ENCODE measurements around the gene RRP7A. TPM values are rescaled to one million over a fixed set of nuclear protein-coding genes. Genes with fewer than 3 reads are reported as not detected.

RRP7A gene
- total and polyA plus RNA-seq, 10 of the 15 experiments (the other 5 are each of a cell fraction or from before 2014, with no cell fraction given) = 2.9 to 114 (median 43.8) TPM

DNA sequence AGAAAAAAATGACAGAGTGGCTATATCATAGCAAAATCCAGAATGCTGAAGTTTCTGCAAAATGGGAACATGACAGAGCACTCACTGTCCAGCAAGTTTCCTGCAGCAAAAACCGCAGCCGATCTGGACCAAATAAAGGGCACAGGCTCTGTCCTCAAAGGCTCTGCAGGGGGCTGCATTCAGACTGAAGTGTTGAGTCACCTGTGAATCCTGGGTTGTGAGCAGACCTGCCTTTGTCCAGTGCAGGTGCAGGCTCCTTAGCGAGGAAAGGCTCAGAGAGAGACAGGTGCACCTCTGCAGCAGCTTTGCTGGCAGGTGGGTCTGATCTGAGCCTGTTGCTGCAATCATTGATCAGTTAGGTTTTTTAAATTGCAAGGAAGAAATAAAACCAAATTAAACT is 58.1 kb downstream of the RRP7A start (continued):
- TF ChIP-seq, protein P1, sequence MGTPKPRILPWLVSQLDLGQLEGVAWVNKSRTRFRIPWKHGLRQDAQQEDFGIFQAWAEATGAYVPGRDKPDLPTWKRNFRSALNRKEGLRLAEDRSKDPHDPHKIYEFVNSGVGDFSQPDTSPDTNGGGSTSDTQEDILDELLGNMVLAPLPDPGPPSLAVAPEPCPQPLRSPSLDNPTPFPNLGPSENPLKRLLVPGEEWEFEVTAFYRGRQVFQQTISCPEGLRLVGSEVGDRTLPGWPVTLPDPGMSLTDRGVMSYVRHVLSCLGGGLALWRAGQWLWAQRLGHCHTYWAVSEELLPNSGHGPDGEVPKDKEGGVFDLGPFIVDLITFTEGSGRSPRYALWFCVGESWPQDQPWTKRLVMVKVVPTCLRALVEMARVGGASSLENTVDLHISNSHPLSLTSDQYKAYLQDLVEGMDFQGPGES (IDR thresholded peaks at IDR 0.05) = no peak
- TF ChIP-seq, protein P2, sequence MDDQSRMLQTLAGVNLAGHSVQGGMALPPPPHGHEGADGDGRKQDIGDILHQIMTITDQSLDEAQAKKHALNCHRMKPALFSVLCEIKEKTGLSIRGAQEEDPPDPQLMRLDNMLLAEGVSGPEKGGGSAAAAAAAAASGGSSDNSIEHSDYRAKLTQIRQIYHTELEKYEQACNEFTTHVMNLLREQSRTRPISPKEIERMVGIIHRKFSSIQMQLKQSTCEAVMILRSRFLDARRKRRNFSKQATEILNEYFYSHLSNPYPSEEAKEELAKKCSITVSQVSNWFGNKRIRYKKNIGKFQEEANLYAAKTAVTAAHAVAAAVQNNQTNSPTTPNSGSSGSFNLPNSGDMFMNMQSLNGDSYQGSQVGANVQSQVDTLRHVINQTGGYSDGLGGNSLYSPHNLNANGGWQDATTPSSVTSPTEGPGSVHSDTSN (IDR thresholded peaks at IDR 0.05; ENCODE audit: insufficient replicate concordance, low read depth, low read length) = no peak
- TF ChIP-seq, protein P3, sequence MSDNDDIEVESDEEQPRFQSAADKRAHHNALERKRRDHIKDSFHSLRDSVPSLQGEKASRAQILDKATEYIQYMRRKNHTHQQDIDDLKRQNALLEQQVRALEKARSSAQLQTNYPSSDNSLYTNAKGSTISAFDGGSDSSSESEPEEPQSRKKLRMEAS (IDR thresholded peaks at IDR 0.05; ENCODE audit: low read depth, low read length) = no peak
- no peak for TF ChIP-seq BCL11A (IDR thresholded peaks at IDR 0.05; ENCODE audit: low read depth, low read length)
- TF ChIP-seq KLF5 (IDR thresholded peaks at IDR 0.05; ENCODE audit: partially characterized antibody) = no peak

Small RNAs within 50 kb of the gene (small RNA-seq; reads per million reads assigned to genes)
- gene RN7SKP80 (not detected), gene RNU6-513P (not detected)

Other genes starting within 250 kb of the RRP7A start
- gene TCF20, start 249.1 kb downstream of the RRP7A start, total RNA-seq (2014; rRNA removed) = 28.4 TPM in 2 replicates
- gene TCF20, start 249.1 kb downstream of the RRP7A start, total RNA-seq (2014; rRNA removed; fragmentation: Illumina TruSeq; extraction: Trizol) = 26.4 and 26.9 TPM in 2 replicates
- 52.9 and 56.9 TPM in 2 replicates for gene TCF20, start 249.1 kb downstream of the RRP7A start, total RNA-seq (2021)
- gene TCF20, start 249.1 kb downstream of the RRP7A start, polyA plus RNA-seq (2011; rRNA removed) = 16.7 and 23.9 TPM in 2 replicates
- gene TCF20, start 249.1 kb downstream of the RRP7A start, polyA plus RNA-seq (2014; fragmentation: Illumina TruSeq; extraction: Trizol) = 21.0 and 23.4 TPM in 2 replicates
- gene TCF20, start 249.1 kb downstream of the RRP7A start, polyA plus RNA-seq (2014; fragmentation: Nextera tagmentation; extraction: Ambion mirVana) = under 1 TPM; 0.69 to 0.89 TPM
- gene TCF20, start 249.1 kb downstream of the RRP7A start, polyA plus RNA-seq (2014; rRNA removed) = 19.3 and 21.8 TPM in 2 replicates
- under 1 TPM; 0.64 to 0.80 TPM for gene TCF20, start 249.1 kb downstream of the RRP7A start, polyA plus RNA-seq (2016; fragmentation: Nextera tagmentation; extraction: Ambion mirVana)
- 0.16 and 0.34 TPM in 2 replicates for gene NFAM1, start 87.4 kb downstream of the RRP7A start, total RNA-seq (2014; rRNA removed)
- gene NFAM1, start 87.4 kb downstream of the RRP7A start, total RNA-seq (2014; rRNA removed; fragmentation: Illumina TruSeq; extraction: Trizol) = 0.13 and 0.32 TPM in 2 replicates
- 0.29 and 0.36 TPM in 2 replicates for gene NFAM1, start 87.4 kb downstream of the RRP7A start, total RNA-seq (2021)
- 0.84 and 1.3 TPM in 2 replicates for gene NFAM1, start 87.4 kb downstream of the RRP7A start, polyA plus RNA-seq (2011; rRNA removed)
- gene NFAM1, start 87.4 kb downstream of the RRP7A start, polyA plus RNA-seq (2014; fragmentation: Illumina TruSeq; extraction: Trizol) = 0.13 and 0.24 TPM in 2 replicates
- not detected for gene NFAM1, start 87.4 kb downstream of the RRP7A start, polyA plus RNA-seq (2014; fragmentation: Nextera tagmentation; extraction: Ambion mirVana)
- gene NFAM1, start 87.4 kb downstream of the RRP7A start, polyA plus RNA-seq (2014; rRNA removed) = 0.10 and 0.15 TPM in 2 replicates
- gene NFAM1, start 87.4 kb downstream of the RRP7A start, polyA plus RNA-seq (2016; fragmentation: Nextera tagmentation; extraction: Ambion mirVana) = under 1 TPM in 1 of 2 experiments, not detected in 1; 0.20 TPM
- gene SERHL2, start 34.2 kb upstream of the RRP7A start, total RNA-seq (2014; rRNA removed) = 1.3 and 2.0 TPM in 2 replicates
- gene SERHL2, start 34.2 kb upstream of the RRP7A start, total RNA-seq (2014; rRNA removed; fragmentation: Illumina TruSeq; extraction: Trizol) = 0.64 and 1.1 TPM in 2 replicates
- gene SERHL2, start 34.2 kb upstream of the RRP7A start, total RNA-seq (2021) = 0.69 and 1.0 TPM in 2 replicates
- 0.97 and 1.6 TPM in 2 replicates for gene SERHL2, start 34.2 kb upstream of the RRP7A start, polyA plus RNA-seq (2011; rRNA removed)
- gene SERHL2, start 34.2 kb upstream of the RRP7A start, polyA plus RNA-seq (2014; fragmentation: Illumina TruSeq; extraction: Trizol) = 1.1 and 3.6 TPM in 2 replicates
- gene SERHL2, start 34.2 kb upstream of the RRP7A start, polyA plus RNA-seq (2014; fragmentation: Nextera tagmentation; extraction: Ambion mirVana) = under 1 TPM; 0.63 to 0.93 TPM
- 1.3 TPM in 2 replicates for gene SERHL2, start 34.2 kb upstream of the RRP7A start, polyA plus RNA-seq (2014; rRNA removed)
- gene SERHL2, start 34.2 kb upstream of the RRP7A start, polyA plus RNA-seq (2016; fragmentation: Nextera tagmentation; extraction: Ambion mirVana) = 1 to 10 TPM; 1.7 to 1.8 TPM
- 32.9 and 38.9 TPM in 2 replicates for gene POLDIP3, start 95.1 kb upstream of the RRP7A start, total RNA-seq (2014; rRNA removed)
- gene POLDIP3, start 95.1 kb upstream of the RRP7A start, total RNA-seq (2014; rRNA removed; fragmentation: Illumina TruSeq; extraction: Trizol) = 25.9 and 27.0 TPM in 2 replicates
- 54.1 and 55.9 TPM in 2 replicates for gene POLDIP3, start 95.1 kb upstream of the RRP7A start, total RNA-seq (2021)
- 35.6 and 54.2 TPM in 2 replicates for gene POLDIP3, start 95.1 kb upstream of the RRP7A start, polyA plus RNA-seq (2011; rRNA removed)
- gene POLDIP3, start 95.1 kb upstream of the RRP7A start, polyA plus RNA-seq (2014; fragmentation: Illumina TruSeq; extraction: Trizol) = 43.3 and 52.6 TPM in 2 replicates
- 10 to 100 TPM; 14.8 to 19.3 TPM for gene POLDIP3, start 95.1 kb upstream of the RRP7A start, polyA plus RNA-seq (2014; fragmentation: Nextera tagmentation; extraction: Ambion mirVana)
- gene POLDIP3, start 95.1 kb upstream of the RRP7A start, polyA plus RNA-seq (2014; rRNA removed) = 46.4 and 49.3 TPM in 2 replicates
- gene POLDIP3, start 95.1 kb upstream of the RRP7A start, polyA plus RNA-seq (2016; fragmentation: Nextera tagmentation; extraction: Ambion mirVana) = 10 to 100 TPM; 60.1 to 60.2 TPM
- 0.22 and 0.40 TPM in 2 replicates for gene ATP5MGL, start 120.8 kb upstream of the RRP7A start, total RNA-seq (2014; rRNA removed)
- 0.85 TPM in 1 of 2 replicates, not detected in the other for gene ATP5MGL, start 120.8 kb upstream of the RRP7A start, total RNA-seq (2014; rRNA removed; fragmentation: Illumina TruSeq; extraction: Trizol)
- gene ATP5MGL, start 120.8 kb upstream of the RRP7A start, total RNA-seq (2021) = 0.43 and 0.46 TPM in 2 replicates
- gene ATP5MGL, start 120.8 kb upstream of the RRP7A start, polyA plus RNA-seq (2011; rRNA removed) = 0.23 and 0.26 TPM in 2 replicates
- gene ATP5MGL, start 120.8 kb upstream of the RRP7A start, polyA plus RNA-seq (2014; fragmentation: Illumina TruSeq; extraction: Trizol) = not detected in 2 replicates
- under 1 TPM; 0.24 to 0.60 TPM for gene ATP5MGL, start 120.8 kb upstream of the RRP7A start, polyA plus RNA-seq (2014; fragmentation: Nextera tagmentation; extraction: Ambion mirVana)
- not detected in 2 replicates for gene ATP5MGL, start 120.8 kb upstream of the RRP7A start, polyA plus RNA-seq (2014; rRNA removed)
- gene ATP5MGL, start 120.8 kb upstream of the RRP7A start, polyA plus RNA-seq (2016; fragmentation: Nextera tagmentation; extraction: Ambion mirVana) = under 1 TPM; 0.47 to 0.71 TPM
- 33.3 and 46.8 TPM in 2 replicates for gene CYB5R3, start 129.6 kb upstream of the RRP7A start, total RNA-seq (2014; rRNA removed)
- 20.5 and 22.9 TPM in 2 replicates for gene CYB5R3, start 129.6 kb upstream of the RRP7A start, total RNA-seq (2014; rRNA removed; fragmentation: Illumina TruSeq; extraction: Trizol)
- gene CYB5R3, start 129.6 kb upstream of the RRP7A start, total RNA-seq (2021) = 81.7 and 83.8 TPM in 2 replicates
- 21.0 and 70.3 TPM in 2 replicates for gene CYB5R3, start 129.6 kb upstream of the RRP7A start, polyA plus RNA-seq (2011; rRNA removed)
- gene CYB5R3, start 129.6 kb upstream of the RRP7A start, polyA plus RNA-seq (2014; fragmentation: Illumina TruSeq; extraction: Trizol) = 37.3 and 65.3 TPM in 2 replicates
- 1 to 10 TPM; 2.0 to 3.5 TPM for gene CYB5R3, start 129.6 kb upstream of the RRP7A start, polyA plus RNA-seq (2014; fragmentation: Nextera tagmentation; extraction: Ambion mirVana)
- gene CYB5R3, start 129.6 kb upstream of the RRP7A start, polyA plus RNA-seq (2014; rRNA removed) = 81.0 and 102 TPM in 2 replicates
- 100 to 1,000 TPM; 104 to 119 TPM for gene CYB5R3, start 129.6 kb upstream of the RRP7A start, polyA plus RNA-seq (2016; fragmentation: Nextera tagmentation; extraction: Ambion mirVana)
- 1.6 and 2.3 TPM in 2 replicates for gene A4GALT, start 201.1 kb upstream of the RRP7A start, total RNA-seq (2014; rRNA removed)
- 0.51 and 1.1 TPM in 2 replicates for gene A4GALT, start 201.1 kb upstream of the RRP7A start, total RNA-seq (2014; rRNA removed; fragmentation: Illumina TruSeq; extraction: Trizol)
- 2.6 TPM in 2 replicates for gene A4GALT, start 201.1 kb upstream of the RRP7A start, total RNA-seq (2021)
- gene A4GALT, start 201.1 kb upstream of the RRP7A start, polyA plus RNA-seq (2011; rRNA removed) = 1.8 and 3.9 TPM in 2 replicates
- 0.25 TPM in 1 of 2 replicates, not detected in the other for gene A4GALT, start 201.1 kb upstream of the RRP7A start, polyA plus RNA-seq (2014; fragmentation: Illumina TruSeq; extraction: Trizol)
- gene A4GALT, start 201.1 kb upstream of the RRP7A start, polyA plus RNA-seq (2014; fragmentation: Nextera tagmentation; extraction: Ambion mirVana) = under 1 TPM in 1 of 2 experiments, not detected in 1; 0.04 TPM
- gene A4GALT, start 201.1 kb upstream of the RRP7A start, polyA plus RNA-seq (2014; rRNA removed) = 2.6 and 2.7 TPM in 2 replicates
- gene A4GALT, start 201.1 kb upstream of the RRP7A start, polyA plus RNA-seq (2016; fragmentation: Nextera tagmentation; extraction: Ambion mirVana) = 1 to 10 TPM; 2.2 to 3.4 TPM